CD4-positive, alpha-beta T cell treated with Interleukin-6 at 100 ng/mL for 8 hours (primary cell): Measurements from ENCODE around the gene DUSP5.
A peak's percentile ranks its signal among the peaks of the same experiment; 100 is the strongest.

Source experiments
- DNase-seq: peaks from one replicate; pipeline ENCODE4 v3.0.0-alpha.2; 2020; ENCODE audit warnings: mixed read lengths, low spot score

Gene DUSP5

GRCh38 chr10:110500515-110500905, 2.8 kb downstream of the DUSP5 start:
- DNase-seq = no peak

- DNase-seq = peak; percentile 49
These were observed 3.6 kb downstream of the DUSP5 start for GRCh38 chr10:110501142-110501937.

- DNase-seq = no peak
These were observed 4.6 kb downstream of the DUSP5 start for GRCh38 chr10:110502072-110502845.

- peak; percentile 27 for DNase-seq
These were observed 5.2 kb downstream of the DUSP5 start for GRCh38 chr10:110502851-110503301.

- no peak for DNase-seq
These were observed 5.9 kb downstream of the DUSP5 start for GRCh38 chr10:110503528-110504110.

GRCh38 chr10:110504111-110504735, 6.5 kb downstream of the DUSP5 start:
- peak; percentile 66 for DNase-seq

DNA sequence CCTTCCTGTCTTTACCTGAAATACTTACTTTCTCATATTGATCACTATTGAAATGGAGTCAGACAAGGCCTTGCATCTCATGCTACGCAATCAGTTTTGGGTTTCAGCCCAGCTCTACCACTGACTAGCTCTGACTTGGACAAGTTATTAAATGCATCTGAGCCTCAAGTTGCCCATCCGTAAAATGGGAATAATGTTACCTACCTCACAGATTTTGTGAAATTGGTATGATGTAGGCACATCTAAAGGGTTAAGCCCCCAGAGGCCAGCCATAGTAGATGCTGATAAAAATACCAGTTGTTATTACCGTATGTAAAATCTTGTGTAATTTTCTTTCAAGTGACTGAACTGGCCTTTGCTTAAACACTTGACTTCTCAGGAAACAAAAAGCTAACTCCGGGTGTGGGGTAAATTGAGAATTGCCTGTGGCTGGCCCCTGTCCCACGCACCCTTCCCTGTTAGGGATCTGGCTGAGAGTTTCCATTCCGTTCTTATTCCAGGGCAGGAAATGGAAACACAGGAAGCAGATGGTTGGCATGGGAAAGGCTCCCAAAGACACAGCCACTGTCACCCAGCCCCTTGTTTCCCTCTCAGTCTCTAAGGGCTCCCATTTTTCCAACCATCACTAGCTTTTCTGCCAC, 7.5 kb downstream of the DUSP5 start:
- DNase-seq = no peak

- no peak for DNase-seq
These were observed 8.7 kb downstream of the DUSP5 start for GRCh38 chr10:110506448-110506847.

- no peak for DNase-seq
These were observed 9.6 kb downstream of the DUSP5 start for GRCh38 chr10:110507346-110507745.

DNA sequence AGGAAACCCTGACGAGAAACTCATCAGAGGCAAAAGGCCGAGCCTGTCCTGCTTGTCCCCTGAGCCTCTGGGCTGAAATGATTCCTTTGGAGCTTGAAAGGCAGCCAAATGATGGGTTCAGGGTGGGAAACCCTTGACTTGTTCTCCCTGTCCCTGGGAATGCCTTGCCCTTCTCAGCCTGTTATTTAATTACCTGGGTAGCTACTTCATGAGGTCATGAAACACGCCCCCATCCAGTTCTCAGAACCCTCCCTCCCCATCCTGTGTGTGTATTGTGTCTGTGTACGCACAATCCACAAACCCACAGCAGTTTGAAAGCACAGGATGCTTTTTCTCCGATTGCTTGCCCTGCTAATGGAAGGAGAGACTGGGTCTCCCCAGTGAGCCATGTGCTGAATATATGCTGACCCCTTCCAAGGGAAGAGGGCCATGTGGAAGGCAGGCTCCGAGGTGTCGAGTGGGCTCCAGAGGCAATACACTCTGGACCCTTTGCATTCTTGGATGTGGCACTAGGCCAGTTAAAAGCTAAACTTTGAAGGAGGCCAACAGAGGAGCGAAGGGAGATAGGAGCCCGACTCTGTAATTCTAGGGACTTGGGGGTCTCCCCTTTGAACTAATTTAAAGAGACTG, 10.6 kb downstream of the DUSP5 start:
- no peak for DNase-seq

DNA sequence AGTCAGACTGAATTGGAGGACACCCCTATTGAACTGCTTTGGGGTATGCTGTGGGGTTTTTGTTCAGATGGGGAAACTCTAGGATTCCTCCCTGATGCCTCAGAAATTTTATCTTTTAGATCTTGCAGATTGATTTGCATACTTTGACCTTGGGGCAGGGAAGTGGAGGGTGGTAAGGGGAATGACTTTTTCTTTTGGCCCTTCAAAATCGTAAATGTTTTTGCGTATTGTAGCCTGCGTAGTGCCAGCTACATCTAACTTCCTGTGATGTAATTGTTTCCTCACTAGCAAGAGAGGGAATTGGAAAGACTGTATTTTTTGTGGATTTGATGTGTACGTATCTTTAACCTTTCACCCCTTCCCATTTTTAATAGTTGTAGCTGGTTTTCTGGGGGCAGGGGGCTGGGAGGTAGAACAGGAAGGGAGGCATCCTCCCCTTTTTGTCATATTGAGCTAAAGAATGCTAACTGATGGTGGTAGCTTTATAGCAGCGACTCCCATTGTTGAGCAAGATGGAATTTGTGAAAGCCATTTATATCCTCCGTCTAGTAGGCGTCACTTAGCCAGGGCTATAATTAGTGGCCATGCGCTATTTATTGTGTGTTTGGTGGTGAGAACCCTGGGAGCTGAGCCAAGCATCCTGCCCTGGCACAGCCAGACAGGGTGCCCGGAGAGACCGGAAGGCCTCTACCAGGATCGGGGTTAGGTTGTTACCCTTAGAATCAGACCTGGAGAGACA, 11.3 kb downstream of the DUSP5 start:
- no peak for DNase-seq

DNA sequence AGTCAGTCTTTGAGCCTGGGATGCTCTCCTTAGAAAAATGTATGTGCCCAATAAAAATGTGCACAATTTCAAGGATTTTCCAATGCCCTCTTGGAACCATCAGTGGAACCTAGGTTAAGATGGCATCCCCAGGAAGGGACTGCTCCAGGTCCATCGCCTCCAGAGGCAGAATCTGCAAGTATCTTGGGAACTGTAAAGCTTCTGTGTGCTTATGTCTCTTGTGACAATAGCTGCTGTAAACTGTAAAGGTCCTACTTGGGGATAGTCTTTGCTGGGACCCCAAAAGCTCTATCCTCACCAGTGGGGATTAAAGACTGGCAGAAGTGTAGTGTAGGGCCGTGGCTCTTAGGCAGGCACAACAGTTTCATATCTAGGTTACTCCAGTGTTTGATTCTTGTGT, 11.9 kb downstream of the DUSP5 start:
- no peak for DNase-seq

- DNase-seq = no peak
These were observed 12.4 kb downstream of the DUSP5 start for GRCh38 chr10:110510086-110510485.

DNA sequence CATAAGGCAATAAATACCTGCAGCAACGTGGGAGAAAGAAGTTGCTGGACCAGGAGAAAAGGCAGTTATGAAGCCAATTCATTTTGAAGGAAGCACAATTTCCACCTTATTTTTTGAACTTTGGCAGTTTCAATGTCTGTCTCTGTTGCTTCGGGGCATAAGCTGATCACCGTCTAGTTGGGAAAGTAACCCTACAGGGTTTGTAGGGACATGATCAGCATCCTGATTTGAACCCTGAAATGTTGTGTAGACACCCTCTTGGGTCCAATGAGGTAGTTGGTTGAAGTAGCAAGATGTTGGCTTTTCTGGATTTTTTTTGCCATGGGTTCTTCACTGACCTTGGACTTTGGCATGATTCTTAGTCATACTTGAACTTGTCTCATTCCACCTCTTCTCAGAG, 13.0 kb downstream of the DUSP5 start:
- no peak for DNase-seq

- no peak for DNase-seq
These were observed 14.2 kb downstream of the DUSP5 start for GRCh38 chr10:110511734-110512449.

DNA sequence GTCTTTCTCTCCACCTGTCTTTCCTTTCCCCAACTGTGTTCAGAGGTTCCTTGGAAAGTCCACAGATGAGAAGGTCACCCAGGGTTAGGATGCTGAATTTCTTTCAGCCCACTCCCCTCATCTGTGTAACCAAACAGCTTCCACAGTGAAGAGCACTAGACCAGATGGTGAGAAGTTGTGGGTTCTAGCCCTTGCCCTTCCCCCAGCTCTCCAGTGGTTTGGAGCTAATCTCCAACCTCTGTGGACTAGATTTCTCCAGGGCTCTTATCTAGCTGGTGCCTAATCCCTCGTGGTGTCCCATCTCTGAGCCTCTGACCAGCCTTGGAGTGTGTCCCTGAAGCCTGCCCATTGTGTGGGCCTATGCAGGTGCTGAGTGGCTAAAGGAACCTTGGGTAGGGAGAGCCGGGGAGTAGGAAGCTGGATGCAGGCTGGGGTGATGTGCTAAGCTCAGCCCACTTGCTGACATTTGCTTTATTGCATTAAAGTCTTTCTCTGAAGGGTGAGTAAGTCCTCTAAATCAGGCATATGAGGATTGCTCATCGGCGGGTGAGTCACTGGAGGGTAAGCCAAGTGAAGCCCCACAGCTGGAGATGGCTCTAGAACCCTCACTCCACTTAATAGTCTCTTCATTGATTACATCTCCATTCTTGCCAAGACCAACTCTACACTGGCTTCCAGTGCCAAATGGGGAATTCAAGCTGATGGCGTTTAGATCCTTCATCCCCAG, 14.9 kb downstream of the DUSP5 start:
- peak; percentile 38 for DNase-seq

- no peak for DNase-seq
These were observed 16.2 kb downstream of the DUSP5 start for GRCh38 chr10:110513949-110514348.

DNA sequence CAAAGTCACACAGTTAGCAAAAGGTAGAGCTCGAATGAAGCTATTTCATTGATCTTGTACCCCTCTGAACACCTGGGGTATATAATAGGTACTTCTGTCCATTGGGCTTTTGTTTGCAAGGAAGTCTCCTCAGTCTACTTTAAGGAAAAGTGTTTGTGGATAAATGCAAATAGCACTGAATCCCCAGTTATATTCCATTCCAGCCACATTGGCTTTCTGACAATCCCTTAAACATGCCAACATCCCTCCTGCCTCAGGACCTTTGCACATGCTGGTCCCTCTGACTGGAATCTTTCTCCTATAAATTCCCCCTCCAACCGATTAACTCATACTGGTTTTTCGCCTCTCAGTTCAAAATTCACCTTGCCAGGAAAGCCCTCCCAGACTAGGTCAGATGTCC, 17.1 kb downstream of the DUSP5 start:
- no peak for DNase-seq

- no peak for DNase-seq
These were observed 19.2 kb downstream of the DUSP5 start for GRCh38 chr10:110516815-110517492.
